Neural cell (in vitro differentiated cells): Measurements from ENCODE around the gene ANXA2. TPM values are rescaled to one million over a fixed set of nuclear protein-coding genes. Genes with fewer than 3 reads are reported as not detected.

Source experiments
- H2AFZ ChIP-seq: fragments of 200-600, 300-800 bp; sonication (generic), shearing (Covaris generic); 2 replicates; pipeline ENCODE4 v1.6.0; 2014; ENCODE audit warnings: low read depth, mild to moderate bottlenecking, antibody characterized with exemption, low read length, moderate library complexity
- H3F3A ChIP-seq: fragments of 200-600 bp; shearing (Covaris generic); 2 replicates; pipeline ENCODE4 v1.6.1; 2016; ENCODE audit warnings: mild to moderate bottlenecking, moderate library complexity, mixed read lengths, antibody characterized with exemption, low read length; ENCODE audit not compliant: insufficient read depth, poor library complexity, severe bottlenecking
- H3K27ac ChIP-seq: fragments of 200-600, 300-800 bp; sonication (generic), shearing (Covaris generic); 2 replicates; pipeline ENCODE4 v1.5.1; 2014; ENCODE audit warnings: mild to moderate bottlenecking, low read length, moderate library complexity
- H3K27me3 ChIP-seq: fragments of 300-800, 200-600 bp; sonication (generic), shearing (Covaris generic); 2 replicates; pipeline ENCODE4 v1.6.0; 2014; ENCODE audit warnings: mild to moderate bottlenecking, low read depth, low read length, moderate library complexity; ENCODE audit not compliant: insufficient read depth
- H3K36me3 ChIP-seq: fragments of 300-800, 200-600 bp; sonication (generic), shearing (Covaris generic); 2 replicates; pipeline ENCODE4 v1.5.1; 2014; ENCODE audit warnings: mild to moderate bottlenecking, antibody characterized with exemption, low read length, moderate library complexity; ENCODE audit not compliant: insufficient read depth
- H3K4me2 ChIP-seq: fragments of 300-800, 200-600 bp; sonication (generic), shearing (Covaris generic); 2 replicates; pipeline ENCODE4 v1.6.0; 2014; ENCODE audit warnings: mild to moderate bottlenecking, low read length
- H3K4me3 ChIP-seq: fragments of 300-800, 200-600 bp; sonication (generic), shearing (Covaris generic); 2 replicates; pipeline ENCODE4 v1.5.1; 2014; ENCODE audit warnings: mild to moderate bottlenecking, low read length, moderate library complexity
- H3K79me2 ChIP-seq: fragments of 200-600 bp; shearing (Covaris generic); replicated peaks from 2 replicates; pipeline ENCODE4 v1.6.0; 2014; ENCODE audit warnings: mild to moderate bottlenecking, low read length, moderate library complexity; ENCODE audit not compliant: insufficient read depth
- H3K9ac ChIP-seq: fragments of 300-800, 200-600 bp; sonication (generic), shearing (Covaris generic); 2 replicates; pipeline ENCODE4 v1.6.1; 2016; ENCODE audit warnings: mild to moderate bottlenecking, low read length, mixed read lengths
- H3K9me2 ChIP-seq: fragments of 200-600 bp; shearing (Covaris generic); 2 replicates; pipeline ENCODE4 v1.6.1; 2016; ENCODE audit warnings: mild to moderate bottlenecking, low read length, mixed read lengths; ENCODE audit not compliant: insufficient read depth
- H3K9me3 ChIP-seq: fragments of 200-600, 300-800 bp; sonication (generic), shearing (Covaris generic); 2 replicates; pipeline ENCODE4 v1.6.1; 2016; ENCODE audit warnings: mild to moderate bottlenecking, mixed run types, low read length, moderate library complexity, mixed read lengths
- H4K20me1 ChIP-seq: fragments of 200-600 bp; shearing (Covaris generic); 2 replicates; pipeline ENCODE4 v1.6.1; 2016; ENCODE audit warnings: mild to moderate bottlenecking, mixed run types; ENCODE audit not compliant: insufficient read depth
- EP300 ChIP-seq: fragments of 450-650 bp; conservative IDR thresholded peaks from 2 replicates; pipeline ENCODE4 v1.6.1; 2014; ENCODE audit warnings: antibody characterized with exemption, mild to moderate bottlenecking, moderate library complexity; ENCODE audit not compliant: poor library complexity, severe bottlenecking
- EZH2 ChIP-seq: fragments of 200-600, 300-800 bp; shearing (Covaris generic), sonication (generic); IDR thresholded peaks from 2 replicates; pipeline ENCODE4 v1.6.1; 2014; ENCODE audit warnings: antibody characterized with exemption, low read length, borderline replicate concordance, mild to moderate bottlenecking; ENCODE audit not compliant: insufficient read depth, poor library complexity, severe bottlenecking
- MXI1 ChIP-seq: fragments of 450-650 bp; conservative IDR thresholded peaks from 2 replicates; pipeline ENCODE4 v1.6.1; 2014; ENCODE audit warnings: antibody characterized with exemption, mild to moderate bottlenecking; ENCODE audit not compliant: poor library complexity, severe bottlenecking
- POLR2AphosphoS5 ChIP-seq: IDR thresholded peaks from 2 replicates; pipeline ENCODE4 v1.6.1; 2012
- RAD21 ChIP-seq: fragments of 450-650 bp; conservative IDR thresholded peaks from 2 replicates; pipeline ENCODE4 v1.6.1; 2014; ENCODE audit warnings: antibody characterized with exemption, mild to moderate bottlenecking, moderate library complexity
- SMC3 ChIP-seq: fragments of 450-650 bp; conservative IDR thresholded peaks from 2 replicates; pipeline ENCODE4 v1.6.1; 2014; ENCODE audit warnings: antibody characterized with exemption, mild to moderate bottlenecking, moderate library complexity; ENCODE audit not compliant: poor library complexity
- TAF1 ChIP-seq: IDR thresholded peaks from 2 replicates; pipeline ENCODE4 v1.6.1; 2012; ENCODE audit warnings: low read depth
- polyA plus RNA-seq: library from polyadenylated mRNA; depleted of rRNA; stranded (reverse); fragments of >200 nt; gene quantifications from 2 replicates; pipeline ENCODE4 v1.2.3, GENCODE V29; 2014
- TF ChIP-seq, protein P1 (sequence below): fragments of 450-650 bp; IDR thresholded peaks from 2 replicates; pipeline ENCODE4 v1.5.1; 2014; ENCODE audit warnings: antibody characterized with exemption, mild to moderate bottlenecking, moderate library complexity; ENCODE audit not compliant: poor library complexity, severe bottlenecking
- TF ChIP-seq, protein P2 (sequence below): IDR thresholded peaks from 2 replicates; pipeline ENCODE4 v1.6.1; 2012; ENCODE audit warnings: borderline replicate concordance

ANXA2 gene
- polyA plus RNA-seq, 1 donor from 2014 or later = 6.2 TPM

DNA sequence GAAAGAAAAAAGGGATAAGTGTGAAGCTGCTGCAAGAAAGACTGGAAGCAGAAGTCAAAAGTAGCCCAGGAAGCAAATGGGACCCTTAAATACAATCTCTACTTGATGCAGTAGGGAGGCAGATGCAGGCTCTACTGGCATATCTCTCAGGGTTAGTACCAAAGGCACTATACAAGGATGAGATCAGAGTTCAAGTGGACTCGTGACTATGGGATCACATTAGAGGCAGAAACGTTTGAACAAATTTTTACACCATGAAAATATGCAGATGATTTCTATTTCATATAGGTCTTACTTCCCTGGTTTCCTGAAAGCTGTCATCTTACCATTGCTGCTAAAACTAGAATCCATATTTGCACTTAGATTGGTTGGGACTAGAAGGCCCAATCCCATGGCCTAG is 27.7 kb upstream of the ANXA2 start:
- no peak overlapping the region for H2AFZ ChIP-seq
- TF ChIP-seq SMC3 (no peak), EP300 (no peak), RAD21 (no peak), EZH2 (no peak), TAF1 (no peak), POLR2AphosphoS5 (no peak), MXI1 (no peak)
- TF ChIP-seq, protein P1, sequence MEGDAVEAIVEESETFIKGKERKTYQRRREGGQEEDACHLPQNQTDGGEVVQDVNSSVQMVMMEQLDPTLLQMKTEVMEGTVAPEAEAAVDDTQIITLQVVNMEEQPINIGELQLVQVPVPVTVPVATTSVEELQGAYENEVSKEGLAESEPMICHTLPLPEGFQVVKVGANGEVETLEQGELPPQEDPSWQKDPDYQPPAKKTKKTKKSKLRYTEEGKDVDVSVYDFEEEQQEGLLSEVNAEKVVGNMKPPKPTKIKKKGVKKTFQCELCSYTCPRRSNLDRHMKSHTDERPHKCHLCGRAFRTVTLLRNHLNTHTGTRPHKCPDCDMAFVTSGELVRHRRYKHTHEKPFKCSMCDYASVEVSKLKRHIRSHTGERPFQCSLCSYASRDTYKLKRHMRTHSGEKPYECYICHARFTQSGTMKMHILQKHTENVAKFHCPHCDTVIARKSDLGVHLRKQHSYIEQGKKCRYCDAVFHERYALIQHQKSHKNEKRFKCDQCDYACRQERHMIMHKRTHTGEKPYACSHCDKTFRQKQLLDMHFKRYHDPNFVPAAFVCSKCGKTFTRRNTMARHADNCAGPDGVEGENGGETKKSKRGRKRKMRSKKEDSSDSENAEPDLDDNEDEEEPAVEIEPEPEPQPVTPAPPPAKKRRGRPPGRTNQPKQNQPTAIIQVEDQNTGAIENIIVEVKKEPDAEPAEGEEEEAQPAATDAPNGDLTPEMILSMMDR = no peak
- TF ChIP-seq, protein P2, sequence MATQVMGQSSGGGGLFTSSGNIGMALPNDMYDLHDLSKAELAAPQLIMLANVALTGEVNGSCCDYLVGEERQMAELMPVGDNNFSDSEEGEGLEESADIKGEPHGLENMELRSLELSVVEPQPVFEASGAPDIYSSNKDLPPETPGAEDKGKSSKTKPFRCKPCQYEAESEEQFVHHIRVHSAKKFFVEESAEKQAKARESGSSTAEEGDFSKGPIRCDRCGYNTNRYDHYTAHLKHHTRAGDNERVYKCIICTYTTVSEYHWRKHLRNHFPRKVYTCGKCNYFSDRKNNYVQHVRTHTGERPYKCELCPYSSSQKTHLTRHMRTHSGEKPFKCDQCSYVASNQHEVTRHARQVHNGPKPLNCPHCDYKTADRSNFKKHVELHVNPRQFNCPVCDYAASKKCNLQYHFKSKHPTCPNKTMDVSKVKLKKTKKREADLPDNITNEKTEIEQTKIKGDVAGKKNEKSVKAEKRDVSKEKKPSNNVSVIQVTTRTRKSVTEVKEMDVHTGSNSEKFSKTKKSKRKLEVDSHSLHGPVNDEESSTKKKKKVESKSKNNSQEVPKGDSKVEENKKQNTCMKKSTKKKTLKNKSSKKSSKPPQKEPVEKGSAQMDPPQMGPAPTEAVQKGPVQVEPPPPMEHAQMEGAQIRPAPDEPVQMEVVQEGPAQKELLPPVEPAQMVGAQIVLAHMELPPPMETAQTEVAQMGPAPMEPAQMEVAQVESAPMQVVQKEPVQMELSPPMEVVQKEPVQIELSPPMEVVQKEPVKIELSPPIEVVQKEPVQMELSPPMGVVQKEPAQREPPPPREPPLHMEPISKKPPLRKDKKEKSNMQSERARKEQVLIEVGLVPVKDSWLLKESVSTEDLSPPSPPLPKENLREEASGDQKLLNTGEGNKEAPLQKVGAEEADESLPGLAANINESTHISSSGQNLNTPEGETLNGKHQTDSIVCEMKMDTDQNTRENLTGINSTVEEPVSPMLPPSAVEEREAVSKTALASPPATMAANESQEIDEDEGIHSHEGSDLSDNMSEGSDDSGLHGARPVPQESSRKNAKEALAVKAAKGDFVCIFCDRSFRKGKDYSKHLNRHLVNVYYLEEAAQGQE = no peak
- no peaks in the 10 kb centered on the region for H3K36me3 ChIP-seq
- H3K27ac ChIP-seq = no peak overlapping the region
- no peaks in the 10 kb centered on the region for H3F3A ChIP-seq
- no peaks in the 10 kb centered on the region for H3K27me3 ChIP-seq
- H3K4me2 ChIP-seq = no peak overlapping the region
- H4K20me1 ChIP-seq = no peaks in the 10 kb centered on the region
- no peaks in the 10 kb centered on the region for H3K79me2 ChIP-seq
- no peaks in the 10 kb centered on the region for H3K9me2 ChIP-seq
- no peak overlapping the region for H3K4me3 ChIP-seq
- H3K9me3 ChIP-seq = no peaks in the 10 kb centered on the region
- no peak overlapping the region for H3K9ac ChIP-seq

DNA sequence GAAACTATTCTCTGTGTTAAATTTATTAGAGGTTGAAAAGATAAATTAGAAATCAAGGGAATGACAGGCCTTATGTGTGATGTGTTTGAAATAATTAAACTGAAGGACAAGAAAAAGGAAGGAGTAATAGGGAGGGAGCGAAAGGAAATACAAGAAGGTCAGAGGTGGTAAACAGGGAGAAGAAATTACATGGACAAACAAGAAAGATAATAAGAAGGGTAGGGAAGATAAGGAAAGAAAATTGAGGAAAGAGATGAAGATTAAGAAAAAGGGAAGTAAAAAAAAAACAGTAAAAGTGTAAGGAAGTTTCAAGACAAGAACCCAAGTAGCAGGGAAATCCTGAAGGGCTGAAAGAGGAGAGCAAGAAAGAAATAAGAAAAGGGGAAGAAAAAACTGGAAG is 26.2 kb upstream of the ANXA2 start:
- Histone ChIP-seq H3K4me3 (peak overlapping the region; percentile 25), H3K9me2 (no peaks in the 10 kb centered on the region), H3K79me2 (no peaks in the 10 kb centered on the region), H3K27ac (no peak overlapping the region), H3K36me3 (no peaks in the 10 kb centered on the region), H4K20me1 (no peaks in the 10 kb centered on the region), H3K27me3 (no peaks in the 10 kb centered on the region), H3K9me3 (no peaks in the 10 kb centered on the region), H3F3A (no peaks in the 10 kb centered on the region), H2AFZ (no peak overlapping the region), H3K4me2 (peak overlapping the region; percentile 26), H3K9ac (no peak overlapping the region)
- TF ChIP-seq, protein P1 = no peak
- TF ChIP-seq RAD21 = no peak
- no peak for TF ChIP-seq TAF1
- TF ChIP-seq EZH2 = no peak
- TF ChIP-seq EP300 = no peak
- TF ChIP-seq, protein P2 = no peak
- no peak for TF ChIP-seq SMC3
- no peak for TF ChIP-seq POLR2AphosphoS5
- no peak for TF ChIP-seq MXI1
